ENCODE data around the gene VAV1.
"Not testable (repeated sequence)": the region's sequence is repeated elsewhere in the genome, so short reads cannot be mapped to it uniquely, and the experiment has no call there.

The VAV1 gene

DNA sequence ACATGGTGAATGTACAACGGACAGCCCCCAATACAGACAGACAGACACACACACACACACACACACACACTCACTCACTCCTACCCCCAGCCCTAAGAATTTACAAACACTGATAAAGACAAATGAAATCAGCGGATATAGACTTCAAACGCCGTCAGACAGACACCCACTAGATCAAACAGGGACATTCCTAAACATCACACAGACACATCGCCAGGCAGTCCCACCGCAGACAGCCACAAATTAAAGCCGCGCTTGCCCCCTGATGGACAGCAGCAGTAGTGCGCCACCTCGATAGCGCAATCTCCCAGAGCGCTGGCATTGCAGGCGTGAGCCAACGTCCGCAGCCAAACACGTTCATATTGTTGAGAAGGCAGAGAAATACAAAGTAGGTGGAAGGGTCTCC lies 90.2 kb downstream of the VAV1 start:
- peak overlapping the region; percentile 56 for H3K4me3 Mint-ChIP-seq
- intact Hi-C loops (cut with micrococcal nuclease), result loop anchor here (1.0 to 10.0 kb wide), 5 partner anchors 60 to 346 kb away; partner anchors contain the start of gene VAV1
- peak overlapping the region; percentile 78 for H3K27ac Mint-ChIP-seq
- peaks cover 2% of the 10 kb centered on the region for H3K27me3 Mint-ChIP-seq
- no peaks in the 10 kb centered on the region for H3K9me3 Mint-ChIP-seq
- H3K36me3 Mint-ChIP-seq (ENCODE audit: low read depth), result peaks cover 3% of the 10 kb centered on the region
- H3K4me1 Mint-ChIP-seq (ENCODE audit: low read depth), result peaks cover 29% of the 10 kb centered on the region

DNA sequence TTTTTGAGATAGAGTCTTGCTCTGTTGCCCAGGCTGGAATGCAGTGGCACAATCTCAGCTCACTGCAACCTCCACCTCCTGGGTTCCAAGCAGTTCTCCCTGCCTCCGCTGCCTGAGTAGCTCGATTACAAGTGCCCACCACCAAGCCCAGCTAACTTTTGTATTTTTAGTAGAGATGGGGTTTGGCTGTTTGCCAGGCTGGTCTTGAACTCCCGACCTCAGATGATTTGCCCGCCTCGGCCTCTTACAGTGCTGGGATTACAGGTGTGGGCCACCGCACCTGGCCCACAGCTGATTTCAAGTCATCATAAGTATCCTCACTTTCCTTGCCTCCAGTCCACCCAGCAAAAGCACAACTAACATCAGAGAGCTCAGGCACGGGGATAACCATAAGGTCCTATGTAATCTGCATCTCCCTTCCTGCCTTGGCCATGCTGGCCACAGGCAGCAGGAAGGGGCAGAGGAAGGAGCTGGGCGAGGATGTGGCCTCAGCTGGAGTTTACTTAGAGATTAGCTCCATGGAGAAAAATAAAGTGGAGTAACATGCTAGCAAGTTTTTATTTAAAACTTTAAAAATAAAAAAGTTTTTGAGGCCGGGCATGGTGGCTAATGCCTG lies 91.9 kb downstream of the VAV1 start:
- Mint-ChIP-seq H3K4me1 (ENCODE audit: low read depth) (peaks cover 46% of the 10 kb centered on the region), H3K27ac (peak overlapping the region; percentile 58), H3K9me3 (no peaks in the 10 kb centered on the region), H3K4me3 (no peak overlapping the region), H3K27me3 (peaks cover 2% of the 10 kb centered on the region), H3K36me3 (ENCODE audit: low read depth) (no peaks in the 10 kb centered on the region)
- intact Hi-C loops (cut with micrococcal nuclease), result loop anchor here (10.0 kb wide), 1 partner anchor 90 kb away; the partner anchor contains the start of gene VAV1

DNA sequence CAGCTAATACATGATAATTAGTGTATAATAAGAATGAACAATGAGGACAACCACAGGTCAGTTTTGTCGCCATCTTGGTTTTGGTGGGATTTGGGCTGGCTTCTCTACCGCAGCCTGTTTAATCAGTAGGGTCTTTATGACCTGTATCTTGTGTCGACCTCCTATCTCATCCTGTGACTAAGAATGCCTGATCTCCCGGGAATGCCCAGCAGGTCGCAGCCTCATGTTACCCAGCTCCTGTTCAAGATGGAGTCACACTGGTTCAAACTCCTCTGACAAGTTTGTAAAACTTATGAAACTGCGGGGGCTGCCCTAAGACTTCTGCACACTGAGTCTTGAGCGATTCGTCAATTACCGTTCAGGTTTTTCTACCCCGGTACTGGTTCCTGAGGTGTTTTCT lies 93.3 kb downstream of the VAV1 start:
- intact Hi-C loops (cut with micrococcal nuclease), result loop anchor here (10.0 kb wide), 1 partner anchor 91 kb away; the partner anchor contains the start of gene VAV1

DNA sequence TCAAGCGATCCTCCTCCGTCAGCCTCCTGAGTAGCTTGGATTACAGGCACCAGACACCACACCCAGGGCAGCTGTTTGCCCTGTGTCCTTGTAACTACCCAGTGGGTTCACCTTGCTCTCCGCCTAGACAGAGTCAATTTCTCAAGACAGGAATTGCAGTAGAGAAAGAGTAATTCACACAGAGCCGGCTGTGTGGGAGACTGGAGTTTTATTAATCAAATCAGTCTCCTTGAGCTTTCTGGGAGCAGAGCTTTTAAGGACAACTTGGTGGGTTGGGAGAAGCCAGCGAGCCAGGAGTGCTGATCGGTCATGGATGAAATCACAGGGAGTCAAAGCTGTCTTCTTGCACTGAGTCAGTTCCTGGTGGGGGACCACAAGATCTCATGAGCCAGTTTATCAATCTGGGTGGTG lies 94.2 kb downstream of the VAV1 start:
- intact Hi-C loops (cut with micrococcal nuclease), result loop anchor here (10.0 kb wide), 1 partner anchor 92 kb away; the partner anchor contains the start of gene VAV1
- Mint-ChIP-seq H3K27me3 (peaks cover 2% of the 10 kb centered on the region), H3K27ac (peak overlapping the region; percentile 66), H3K9me3 (no peaks in the 10 kb centered on the region), H3K4me3 (no peak overlapping the region), H3K4me1 (ENCODE audit: low read depth) (peaks cover 47% of the 10 kb centered on the region), H3K36me3 (ENCODE audit: low read depth) (no peaks in the 10 kb centered on the region)

More for the DNA sequence above, 93.3 kb downstream of the VAV1 start:
- Mint-ChIP-seq H3K4me3 (no peak overlapping the region), H3K36me3 (ENCODE audit: low read depth) (no peaks in the 10 kb centered on the region), H3K27me3 (peaks cover 2% of the 10 kb centered on the region), H3K27ac (peak overlapping the region; percentile 66), H3K9me3 (no peaks in the 10 kb centered on the region), H3K4me1 (ENCODE audit: low read depth) (peaks cover 52% of the 10 kb centered on the region)

DNA sequence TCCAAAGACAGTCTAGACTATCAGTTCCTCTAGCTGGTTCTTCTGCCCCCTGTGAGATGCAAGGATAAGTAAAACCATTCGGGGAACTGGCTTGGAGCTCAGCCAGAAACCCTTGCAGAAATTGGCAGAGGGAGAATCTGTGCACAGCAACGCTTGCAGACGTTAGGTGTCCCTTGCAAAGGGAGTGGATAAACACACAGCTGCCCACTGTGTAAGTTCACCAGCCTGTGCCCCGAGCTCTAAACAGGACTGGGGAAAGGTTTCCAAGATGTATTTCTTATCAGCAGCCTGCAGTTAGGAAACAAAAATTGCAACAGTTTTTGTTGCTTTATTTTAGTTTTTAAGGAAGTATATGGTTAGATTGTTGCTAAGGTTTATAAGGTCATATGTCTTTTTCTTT lies 95.8 kb downstream of the VAV1 start:
- no peaks in the 10 kb centered on the region for H3K36me3 Mint-ChIP-seq (ENCODE audit: low read depth)
- intact Hi-C loops (cut with micrococcal nuclease), result loop anchor here (10.0 kb wide), 1 partner anchor 94 kb away; the partner anchor contains the start of gene VAV1
- peaks cover 43% of the 10 kb centered on the region for H3K4me1 Mint-ChIP-seq (ENCODE audit: low read depth)
- no peaks in the 10 kb centered on the region for H3K9me3 Mint-ChIP-seq
- H3K4me3 Mint-ChIP-seq, result no peak overlapping the region
- peaks cover 2% of the 10 kb centered on the region for H3K27me3 Mint-ChIP-seq
- peak overlapping the region; percentile 76 for H3K27ac Mint-ChIP-seq

- H3K36me3 Mint-ChIP-seq (ENCODE audit: low read depth); H3K4me3 Mint-ChIP-seq; H3K27me3 Mint-ChIP-seq; H3K27ac Mint-ChIP-seq; H3K9me3 Mint-ChIP-seq: not testable (repeated sequence)
- intact Hi-C loops (cut with micrococcal nuclease), result loop anchor here (10.0 kb wide), 1 partner anchor 95 kb away; the partner anchor contains the start of gene VAV1
- peaks cover 40% of the 10 kb centered on the region for H3K4me1 Mint-ChIP-seq (ENCODE audit: low read depth)
Observed at GRCh38 chr19:6869151-6869882, 96.8 kb downstream of the VAV1 start.

- Mint-ChIP-seq H3K36me3 (ENCODE audit: low read depth) (no peaks in the 10 kb centered on the region), H3K4me3 (no peak overlapping the region), H3K27me3 (peaks cover 17% of the 10 kb centered on the region), H3K27ac (peak overlapping the region; percentile 19), H3K9me3 (no peaks in the 10 kb centered on the region), H3K4me1 (ENCODE audit: low read depth) (peaks cover 42% of the 10 kb centered on the region)
- intact Hi-C loops (cut with micrococcal nuclease), result no loop called here
Observed at GRCh38 chr19:6873708-6874431, 101.4 kb downstream of the VAV1 start.

GRCh38 chr19:6875218-6875617 lies 102.7 kb downstream of the VAV1 start:
- H3K27ac Mint-ChIP-seq, result no peak overlapping the region
- intact Hi-C loops (cut with micrococcal nuclease), result no loop called here
- H3K4me1 Mint-ChIP-seq (ENCODE audit: low read depth), result peaks cover 31% of the 10 kb centered on the region
- H3K36me3 Mint-ChIP-seq (ENCODE audit: low read depth), result no peaks in the 10 kb centered on the region
- H3K9me3 Mint-ChIP-seq, result peaks cover 6% of the 10 kb centered on the region
- H3K27me3 Mint-ChIP-seq, result peaks cover 18% of the 10 kb centered on the region
- H3K4me3 Mint-ChIP-seq, result no peak overlapping the region

DNA sequence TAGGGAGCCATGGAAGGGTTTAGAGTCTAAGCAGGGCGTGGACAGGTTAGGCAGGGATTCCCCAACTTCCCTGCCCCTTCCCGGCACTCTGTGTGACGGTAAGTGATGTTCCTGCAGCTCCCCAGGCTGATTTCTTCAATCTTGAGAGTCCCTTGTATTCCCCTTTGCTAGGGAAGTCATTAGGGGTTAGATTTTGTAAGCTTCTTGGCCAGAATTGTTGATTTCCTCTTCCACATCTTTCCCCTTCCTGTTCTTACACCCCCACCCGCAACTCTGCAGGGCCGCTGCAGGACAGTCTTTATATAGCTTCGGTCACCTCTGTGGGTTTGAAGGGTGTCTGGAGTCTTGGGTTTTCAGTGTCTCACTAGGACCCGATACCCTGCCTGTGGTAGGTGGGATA lies 104.2 kb downstream of the VAV1 start:
- H3K9me3 Mint-ChIP-seq, result peaks cover 6% of the 10 kb centered on the region
- H3K4me3 Mint-ChIP-seq, result no peak overlapping the region
- no peaks in the 10 kb centered on the region for H3K36me3 Mint-ChIP-seq (ENCODE audit: low read depth)
- H3K4me1 Mint-ChIP-seq (ENCODE audit: low read depth), result peaks cover 31% of the 10 kb centered on the region
- H3K27ac Mint-ChIP-seq, result no peak overlapping the region
- intact Hi-C loops (cut with micrococcal nuclease), result no loop called here
- peaks cover 20% of the 10 kb centered on the region for H3K27me3 Mint-ChIP-seq

DNA sequence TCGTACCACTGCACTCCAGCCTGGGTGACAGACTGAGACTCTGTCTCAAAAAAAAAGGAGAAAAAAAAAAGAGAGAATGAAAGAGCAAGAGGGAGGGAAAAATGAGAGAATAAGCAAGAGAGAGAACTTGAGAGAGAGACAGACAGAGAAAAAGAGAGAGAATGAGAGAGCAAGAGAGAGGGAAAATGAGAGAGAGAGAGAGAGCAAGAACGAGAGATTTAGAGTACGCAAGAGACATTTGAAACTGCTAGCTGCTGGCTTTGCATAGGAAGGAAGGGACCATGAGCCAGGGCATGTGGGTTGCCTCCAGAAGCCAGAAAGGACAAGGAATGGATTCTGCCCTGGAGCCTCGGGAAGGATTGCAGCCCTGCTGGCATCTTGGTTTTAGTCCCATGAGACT lies 105.3 kb downstream of the VAV1 start:
- Mint-ChIP-seq H3K27me3 (peaks cover 20% of the 10 kb centered on the region), H3K36me3 (ENCODE audit: low read depth) (no peaks in the 10 kb centered on the region), H3K4me3 (no peak overlapping the region), H3K4me1 (ENCODE audit: low read depth) (peaks cover 31% of the 10 kb centered on the region), H3K9me3 (peaks cover 6% of the 10 kb centered on the region), H3K27ac (no peak overlapping the region)
- intact Hi-C loops (cut with micrococcal nuclease), result no loop called here

- H3K36me3 Mint-ChIP-seq (ENCODE audit: low read depth), result no peaks in the 10 kb centered on the region
- no peak overlapping the region for H3K4me3 Mint-ChIP-seq
- peaks cover 25% of the 10 kb centered on the region for H3K4me1 Mint-ChIP-seq (ENCODE audit: low read depth)
- peak overlapping the region; percentile 73 for H3K27ac Mint-ChIP-seq
- intact Hi-C loops (cut with micrococcal nuclease), result no loop called here
- H3K9me3 Mint-ChIP-seq, result peaks cover 10% of the 10 kb centered on the region
- no peaks in the 10 kb centered on the region for H3K27me3 Mint-ChIP-seq
Observed at GRCh38 chr19:6886277-6886897, 113.9 kb downstream of the VAV1 start.

DNA sequence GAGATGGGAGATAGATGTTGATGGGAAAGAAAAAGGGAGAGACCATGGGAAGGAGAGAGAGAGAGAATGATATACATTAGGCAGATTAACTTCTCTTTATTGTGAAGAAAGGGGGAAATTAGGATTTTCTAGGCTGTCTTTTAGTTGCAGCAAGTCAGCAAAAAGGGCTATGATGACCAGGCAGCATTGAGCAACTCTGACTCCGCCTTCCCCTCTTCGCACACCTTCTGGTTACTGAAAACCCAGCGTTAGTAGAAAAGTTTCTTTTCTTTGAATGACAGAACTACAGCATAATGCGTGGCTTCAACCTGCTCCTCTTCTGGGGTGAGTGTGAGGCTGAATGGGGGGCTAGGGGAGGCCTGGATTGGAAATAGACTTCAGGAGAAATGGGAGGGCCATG lies 114.8 kb downstream of the VAV1 start, which contains the start of gene ADGRE1:
TSS of gene ADGRE1 (plus strand) at position 264 of the 400 bp plus-strand sequence. CDS start at position 294, 30 bp downstream.
- intact Hi-C loops (cut with micrococcal nuclease), result no loop called here
- peaks cover 34% of the 10 kb centered on the region for H3K4me1 Mint-ChIP-seq (ENCODE audit: low read depth)
- H3K27me3 Mint-ChIP-seq, result no peaks in the 10 kb centered on the region
- H3K36me3 Mint-ChIP-seq (ENCODE audit: low read depth), result no peaks in the 10 kb centered on the region
- H3K27ac Mint-ChIP-seq, result peak within 1 kb of the TSS; percentile 73
- peaks cover 10% of the 10 kb centered on the region for H3K9me3 Mint-ChIP-seq
- H3K4me3 Mint-ChIP-seq, result peak within 1 kb of the TSS; percentile 60

GRCh38 chr19:6888967-6889366 lies 116.5 kb downstream of the VAV1 start:
- H3K4me1 Mint-ChIP-seq (ENCODE audit: low read depth), result peaks cover 46% of the 10 kb centered on the region

More at GRCh38 chr19:6888967-6889366, 116.5 kb downstream of the VAV1 start:
- no peak overlapping the region for H3K27ac Mint-ChIP-seq
- intact Hi-C loops (cut with micrococcal nuclease), result no loop called here
- H3K36me3 Mint-ChIP-seq (ENCODE audit: low read depth), result peaks cover under 1% of the 10 kb centered on the region
- H3K4me3 Mint-ChIP-seq, result no peak overlapping the region
- H3K27me3 Mint-ChIP-seq, result no peaks in the 10 kb centered on the region
- peaks cover 12% of the 10 kb centered on the region for H3K9me3 Mint-ChIP-seq
